ENCODE results near the gene DNAJC7. TPM values are rescaled to one million over a fixed set of nuclear protein-coding genes. Genes with fewer than 3 reads are reported as not detected.

DNAJC7 gene
- total RNA-seq, 1 experiment from 2014 or later, result 60.1 TPM

- no peaks in the 10 kb centered on the region for H3K27me3 ChIP-seq (ENCODE audit: low read length)
- no peaks in the 10 kb centered on the region for H4K20me1 ChIP-seq (ENCODE audit: low read length)
- no peak overlapping the region for H3K4me2 ChIP-seq (ENCODE audit: low read length)
- ChIA-PET CTCF (interaction anchor here (0.7 kb wide), 1 partner anchor 467 kb away, joined by 5 read pairs; no protein-coding TSS in a partner anchor), POLR2A (ENCODE audit: unreplicated experiment) (no interaction called here)
- H3K79me2 ChIP-seq (ENCODE audit: low read length), result no peaks in the 10 kb centered on the region
- intact Hi-C loops (cut with micrococcal nuclease), result no loop called here
- no peak for DNase-seq
- H3K9me2 ChIP-seq (replicated peaks; ENCODE audit: low read length), result no peaks in the 10 kb centered on the region
- H3K4me1 ChIP-seq (ENCODE audit: insufficient read depth, low read length), result no peaks in the 10 kb centered on the region
- TF ChIP-seq EZH2 (IDR thresholded peaks at IDR 0.05; ENCODE audit: low read length, unreplicated experiment), result no peak
- no peak for TF ChIP-seq EZH2phosphoT487 (IDR thresholded peaks at IDR 0.05; ENCODE audit: borderline replicate concordance, low read length)
- no peak for TF ChIP-seq CTCF (conservative IDR thresholded peaks at IDR 0.05; ENCODE audit: low read depth, low read length)
- H3K36me3 ChIP-seq (ENCODE audit: low read depth, low read length), result no peaks in the 10 kb centered on the region
- BruUV-seq (replicated peaks), result no TSS peak
- H3K27ac ChIP-seq (ENCODE audit: low read length), result no peak overlapping the region
- no peaks in the 10 kb centered on the region for H3K9me3 ChIP-seq (ENCODE audit: low read length)
- no peak overlapping the region for H2AFZ ChIP-seq (ENCODE audit: low read length)
- H3K4me3 ChIP-seq (ENCODE audit: low read length), result no peak overlapping the region
- H3F3A ChIP-seq (ENCODE audit: low read length, unreplicated experiment), result no peaks in the 10 kb centered on the region
- no peak for ATAC-seq
- no peak overlapping the region for H3K9ac ChIP-seq (ENCODE audit: low read length)
Observed at GRCh38 chr17:42060231-42060630, 43.0 kb upstream of the DNAJC7 start.

GRCh38 chr17:42059815-42060214, 42.6 kb upstream of the DNAJC7 start:
- no peak overlapping the region for H3K9ac ChIP-seq (ENCODE audit: low read length)
- CTCF ChIA-PET, result no interaction called here
- intact Hi-C loops (cut with micrococcal nuclease), result no loop called here
- no peak for DNase-seq
- no peaks in the 10 kb centered on the region for H3K9me3 ChIP-seq (ENCODE audit: low read length)
- H3F3A ChIP-seq (ENCODE audit: low read length, unreplicated experiment), result no peaks in the 10 kb centered on the region
- no peak for ATAC-seq
- no peaks in the 10 kb centered on the region for H3K36me3 ChIP-seq (ENCODE audit: low read depth, low read length)
- H3K79me2 ChIP-seq (ENCODE audit: low read length), result no peaks in the 10 kb centered on the region
- H3K4me1 ChIP-seq (ENCODE audit: insufficient read depth, low read length), result no peaks in the 10 kb centered on the region
- no peak overlapping the region for H2AFZ ChIP-seq (ENCODE audit: low read length)
- POLR2A ChIA-PET (ENCODE audit: unreplicated experiment), result no interaction called here
- no peak overlapping the region for H3K4me3 ChIP-seq (ENCODE audit: low read length)
- TF ChIP-seq EZH2 (IDR thresholded peaks at IDR 0.05; ENCODE audit: low read length, unreplicated experiment), result no peak
- no peak for TF ChIP-seq EZH2phosphoT487 (IDR thresholded peaks at IDR 0.05; ENCODE audit: borderline replicate concordance, low read length)
- TF ChIP-seq CTCF (conservative IDR thresholded peaks at IDR 0.05; ENCODE audit: low read depth, low read length), result no peak
- no TSS peak for BruUV-seq (replicated peaks)
- no peaks in the 10 kb centered on the region for H3K9me2 ChIP-seq (replicated peaks; ENCODE audit: low read length)
- no peak overlapping the region for H3K27ac ChIP-seq (ENCODE audit: low read length)
- no peaks in the 10 kb centered on the region for H4K20me1 ChIP-seq (ENCODE audit: low read length)
- no peaks in the 10 kb centered on the region for H3K27me3 ChIP-seq (ENCODE audit: low read length)
- H3K4me2 ChIP-seq (ENCODE audit: low read length), result no peak overlapping the region

- Histone ChIP-seq H3K4me3 (ENCODE audit: low read length) (no peak overlapping the region), H3F3A (ENCODE audit: low read length, unreplicated experiment) (no peaks in the 10 kb centered on the region), H3K27ac (ENCODE audit: low read length) (no peak overlapping the region), H3K9me3 (ENCODE audit: low read length) (no peaks in the 10 kb centered on the region), H3K36me3 (ENCODE audit: low read depth, low read length) (no peaks in the 10 kb centered on the region), H3K79me2 (ENCODE audit: low read length) (no peaks in the 10 kb centered on the region), H3K27me3 (ENCODE audit: low read length) (no peaks in the 10 kb centered on the region), H2AFZ (ENCODE audit: low read length) (no peak overlapping the region), H3K9me2 (replicated peaks; ENCODE audit: low read length) (no peaks in the 10 kb centered on the region), H4K20me1 (ENCODE audit: low read length) (no peaks in the 10 kb centered on the region), H3K9ac (ENCODE audit: low read length) (no peak overlapping the region), H3K4me2 (ENCODE audit: low read length) (no peak overlapping the region), H3K4me1 (ENCODE audit: insufficient read depth, low read length) (no peaks in the 10 kb centered on the region)
- no peak for ATAC-seq
- no peak for DNase-seq
- intact Hi-C loops (cut with micrococcal nuclease), result no loop called here
- ChIA-PET CTCF (no interaction called here), POLR2A (ENCODE audit: unreplicated experiment) (no interaction called here)
- TF ChIP-seq CTCF (conservative IDR thresholded peaks at IDR 0.05; ENCODE audit: low read depth, low read length), result no peak
- no peak for TF ChIP-seq EZH2phosphoT487 (IDR thresholded peaks at IDR 0.05; ENCODE audit: borderline replicate concordance, low read length)
- no peak for TF ChIP-seq EZH2 (IDR thresholded peaks at IDR 0.05; ENCODE audit: low read length, unreplicated experiment)
- BruUV-seq (replicated peaks), result no TSS peak
Observed at GRCh38 chr17:42058063-42058462, 40.8 kb upstream of the DNAJC7 start.

Data from PC-3 (cell line).